H1 (cell line): ENCODE results near the gene POC1B. TPM values are rescaled to one million over a fixed set of nuclear protein-coding genes. Genes with fewer than 3 reads are reported as not detected.

Experiments
- CTCF ChIA-PET: fragments of 300-600 bp; sonication (Branson Sonifier 250); formaldehyde crosslinking; loops from one replicate; lab custom pipeline; 2021; ENCODE audit not compliant: partially characterized antibody; lab: Charles Lee
- POLR2A ChIA-PET: fragments of 300-600 bp; sonication (Branson Sonifier 250); formaldehyde crosslinking; loops from one replicate; lab custom pipeline; 2021; ENCODE audit warnings: inconsistent platforms; ENCODE audit not compliant: partially characterized antibody; lab: Charles Lee
- DNase-seq, 2 experiments: peaks; one replicate each; pipeline versions ENCODE4 v3.0.0 to v3.0.0-alpha.2; 2010 to 2022; ENCODE audit warnings: low spot score in 2 of 2, low read depth in 1 of 2, mixed read lengths in 1 of 2
- FAIRE-seq: peaks from 2 replicates; lab custom pipeline; 2011; peaks lifted over from hg19 to GRCh38; lab: Jason Lieb, UNC
- H2AFZ ChIP-seq: 2 replicates; pipeline ENCODE4 v1.8.1; 2012; ENCODE audit warnings: low read length, inconsistent platforms
- H2AK5ac ChIP-seq: 2 replicates; pipeline ENCODE4 v1.6.1; 2013; ENCODE audit warnings: low read depth, low read length
- H2BK120ac ChIP-seq: replicated peaks from 2 replicates; pipeline ENCODE3; 2013; ENCODE audit warnings: low read depth, low read length, inconsistent platforms
- H2BK12ac ChIP-seq: 2 replicates; pipeline ENCODE4 v1.6.1; 2013; ENCODE audit warnings: low read depth, low read length
- H2BK15ac ChIP-seq: 2 replicates; pipeline ENCODE4 v1.6.1; 2013; ENCODE audit warnings: low read length
- H2BK20ac ChIP-seq: 2 replicates; pipeline ENCODE4 v1.6.1; 2013; ENCODE audit warnings: low read length
- H2BK5ac ChIP-seq: 2 replicates; pipeline ENCODE4 v1.6.1; 2013; ENCODE audit warnings: low read depth, low read length
- H3K14ac ChIP-seq: 2 replicates; pipeline ENCODE4 v1.6.1; 2013; ENCODE audit warnings: inconsistent platforms; ENCODE audit not compliant: insufficient read length
- H3K18ac ChIP-seq: 2 replicates; pipeline ENCODE4 v1.6.1; 2013; ENCODE audit warnings: low read length; ENCODE audit errors: extremely low read depth
- H3K23ac ChIP-seq: 2 replicates; pipeline ENCODE4 v1.6.1; 2013; ENCODE audit warnings: inconsistent platforms; ENCODE audit not compliant: insufficient read length
- H3K23me2 ChIP-seq: 2 replicates; pipeline ENCODE4 v1.6.1; 2013; ENCODE audit warnings: low read depth, low read length
- H3K27ac ChIP-seq: 2 replicates; pipeline ENCODE4 v1.6.1; 2011; ENCODE audit warnings: low read depth, low read length, inconsistent platforms
- H3K27me3 ChIP-seq, 4 experiments: replicated peaks in 1 of 4; 1 replicate in 1 of 4; 2 replicates in 3 of 4; pipeline versions ENCODE4 v1.6.1 to v1.8.1; 2011 to 2013; ENCODE audit warnings: low read length in 3 of 4, mild to moderate bottlenecking in 3 of 4, inconsistent platforms in 2 of 4, mixed read lengths in 2 of 4, moderate library complexity in 1 of 4; ENCODE audit not compliant: control insufficient read depth in 3 of 4, insufficient read depth in 3 of 4; ENCODE audit errors: extremely low read depth in 1 of 4
- H3K36me3 ChIP-seq, 4 experiments: 2 replicates each; pipeline versions ENCODE4 v1.6.1 to v1.8.1; 2011 to 2013; ENCODE audit warnings: mild to moderate bottlenecking in 4 of 4, low read length in 3 of 4, moderate library complexity in 2 of 4, control low read depth in 1 of 4, inconsistent platforms in 1 of 4; ENCODE audit not compliant: insufficient read depth in 4 of 4, control insufficient read depth in 2 of 4
- H3K4ac ChIP-seq: replicated peaks from 2 replicates; pipeline ENCODE3; 2013; ENCODE audit warnings: low read length, low read depth, mixed read lengths, inconsistent platforms; ENCODE audit not compliant: insufficient read length
- H3K4me1 ChIP-seq, 4 experiments: replicated peaks in 1 of 4; 1 replicate in 1 of 4; 2 replicates in 3 of 4; pipeline versions ENCODE4 v1.6.1 to v1.8.1; 2011 to 2013; ENCODE audit warnings: low read length in 3 of 4, inconsistent platforms in 2 of 4, mixed read lengths in 1 of 4; ENCODE audit not compliant: insufficient read depth in 4 of 4, control insufficient read depth in 3 of 4
- H3K4me2 ChIP-seq, 2 experiments: 2 replicates each; pipeline versions ENCODE4 v1.6.1 to v1.8.1; 2011 to 2013; ENCODE audit warnings: low read depth in 2 of 2, low read length in 2 of 2, control low read depth in 1 of 2, inconsistent platforms in 1 of 2, mild to moderate bottlenecking in 1 of 2; ENCODE audit not compliant: insufficient read depth in 1 of 2
- H3K4me3 ChIP-seq, 4 experiments: fragments of 200-600, 300-600 bp in 1 of 4; sonication (generic), shearing (Covaris generic), sonication (Bioruptor Twin) in 1 of 4; 2 replicates each; pipeline versions ENCODE4 v1.5.1 to v1.8.1; 2011 to 2016; ENCODE audit warnings: low read length in 4 of 4, low read depth in 3 of 4, control low read depth in 2 of 4, inconsistent platforms in 2 of 4, mild to moderate bottlenecking in 2 of 4, mixed read lengths in 1 of 4, moderate library complexity in 1 of 4; ENCODE audit not compliant: insufficient read depth in 2 of 4; ENCODE audit errors: extremely low read depth in 1 of 4
- H3K56ac ChIP-seq: replicated peaks from 2 replicates; pipeline ENCODE3; 2013; ENCODE audit warnings: low read depth, mild to moderate bottlenecking, mixed read lengths, low read length, inconsistent platforms; ENCODE audit not compliant: insufficient read length
- H3K79me1 ChIP-seq: 2 replicates; pipeline ENCODE4 v1.6.1; 2013; ENCODE audit warnings: low read depth, low read length, control low read depth
- H3K79me2 ChIP-seq, 2 experiments: 2 replicates each; pipeline versions ENCODE4 v1.6.1 to v1.8.1; 2012 to 2013; ENCODE audit warnings: low read length in 2 of 2, mild to moderate bottlenecking in 2 of 2, inconsistent platforms in 1 of 2; ENCODE audit not compliant: insufficient read depth in 2 of 2, control insufficient read depth in 1 of 2
- H3K9ac ChIP-seq, 4 experiments: replicated peaks in 1 of 4; 1 replicate in 1 of 4; 2 replicates in 3 of 4; pipeline versions ENCODE4 v1.6.1 to v1.8.1; 2011 to 2013; ENCODE audit warnings: low read depth in 3 of 4, low read length in 3 of 4, control low read depth in 2 of 4, mild to moderate bottlenecking in 2 of 4, moderate library complexity in 2 of 4, inconsistent platforms in 1 of 4; ENCODE audit errors: extremely low read depth in 1 of 4
- H3K9me3 ChIP-seq, 2 experiments: 2 replicates each; pipeline versions ENCODE4 v1.6.1 to v1.8.1; 2012 to 2013; ENCODE audit warnings: mild to moderate bottlenecking in 2 of 2, moderate library complexity in 2 of 2, control low read depth in 1 of 2, inconsistent platforms in 1 of 2, low read depth in 1 of 2, low read length in 1 of 2, mixed read lengths in 1 of 2; ENCODE audit not compliant: insufficient read depth in 2 of 2
- H4K20me1 ChIP-seq, 2 experiments: replicated peaks in 1 of 2; 2 replicates each; pipeline versions ENCODE3 to v1.8.1; 2011 to 2013; ENCODE audit warnings: inconsistent platforms in 2 of 2, low read length in 2 of 2, mild to moderate bottlenecking in 1 of 2; ENCODE audit not compliant: insufficient read depth in 2 of 2, control insufficient read depth in 1 of 2
- H4K5ac ChIP-seq: 2 replicates; pipeline ENCODE4 v1.6.1; 2013; ENCODE audit warnings: low read length, low read depth, mixed read lengths, inconsistent platforms; ENCODE audit not compliant: insufficient read length
- H4K8ac ChIP-seq: 2 replicates; pipeline ENCODE4 v1.8.0; 2013; ENCODE audit warnings: mild to moderate bottlenecking, moderate library complexity, low read length, inconsistent platforms; ENCODE audit not compliant: insufficient read depth; ENCODE audit errors: extremely low read depth
- H4K91ac ChIP-seq: replicated peaks from 2 replicates; pipeline ENCODE3; 2013; ENCODE audit warnings: low read length, mixed read lengths, inconsistent platforms; ENCODE audit not compliant: insufficient read length
- ASH2L ChIP-seq: fragments of 200-600, 300-600 bp; sonication (generic); IDR thresholded peaks from one replicate; pipeline ENCODE4 v1.7.1; 2017; ENCODE audit warnings: low read length
- HDAC2 ChIP-seq, 2 experiments: fragments of 300-600 bp in 1 of 2; sonication (generic) in 1 of 2; IDR thresholded peaks; 2 replicates each; pipeline ENCODE4 v1.6.1; 2011 to 2012; ENCODE audit warnings: low read depth in 2 of 2, low read length in 2 of 2, mild to moderate bottlenecking in 2 of 2, moderate library complexity in 2 of 2, borderline replicate concordance in 1 of 2, inconsistent platforms in 1 of 2
- JUND ChIP-seq: IDR thresholded peaks from 2 replicates; pipeline ENCODE4 v1.6.1; 2011; ENCODE audit warnings: mild to moderate bottlenecking, improper control_type of control experiment, low read length
- WGBS, 2 experiments: shearing (Covaris generic) in 1 of 2; methylation state at CpG; one replicate each; pipeline versions ENCODE4 v1.1.6 to v1.1.7; 2013 to 2015; ENCODE audit warnings: low lambda C conversion rate in 2 of 2, mixed read lengths in 2 of 2, inconsistent platforms in 1 of 2, low coverage in 1 of 2, missing lambda C conversion rate in 1 of 2; ENCODE audit not compliant: insufficient replicate concordance in 2 of 2, insufficient coverage in 1 of 2, insufficient read length in 1 of 2; ENCODE audit errors: extremely low coverage in 1 of 2, missing lambda C conversion rate in 1 of 2; 5-methylcytosine and 5-hydroxymethylcytosine counted together
- polyA plus RNA-seq, 7 experiments: library from polyadenylated mRNA; depleted of rRNA in 3 of 7; stranded (reverse) in 5 of 7; unstranded in 2 of 7; fragments of >200 nt in 5 of 7; fragments of 200-250 nt in 2 of 7; gene quantifications; 1 replicate in 5 of 7; 2 replicates in 1 of 7; 4 replicates in 1 of 7; pipeline versions ENCODE4 v1.2.1 to v1.2.3, GENCODE V29; 2011 to 2013; ENCODE audit warnings: missing spikeins in 2 of 7, mixed read lengths in 2 of 7
- total RNA-seq: library from RNA; stranded (reverse); fragmentation: NEBNext Ultra II Directional; extraction: Animal tissue kit (Norgen Biotek cat#: 25700); gene quantifications from 2 replicates; pipeline ENCODE4 v1.2.1, GENCODE V29; 2021
- TF ChIP-seq, protein P1 (sequence below): IDR thresholded peaks from 2 replicates; pipeline ENCODE4 v1.6.1; 2011; ENCODE audit warnings: low read length, improper control_type of control experiment

The POC1B gene
- total and polyA plus RNA-seq, 2 of the 8 experiments (the other 6 are each of a cell fraction or from before 2014, with no cell fraction given), result 7.5 to 16.3 TPM

DNA sequence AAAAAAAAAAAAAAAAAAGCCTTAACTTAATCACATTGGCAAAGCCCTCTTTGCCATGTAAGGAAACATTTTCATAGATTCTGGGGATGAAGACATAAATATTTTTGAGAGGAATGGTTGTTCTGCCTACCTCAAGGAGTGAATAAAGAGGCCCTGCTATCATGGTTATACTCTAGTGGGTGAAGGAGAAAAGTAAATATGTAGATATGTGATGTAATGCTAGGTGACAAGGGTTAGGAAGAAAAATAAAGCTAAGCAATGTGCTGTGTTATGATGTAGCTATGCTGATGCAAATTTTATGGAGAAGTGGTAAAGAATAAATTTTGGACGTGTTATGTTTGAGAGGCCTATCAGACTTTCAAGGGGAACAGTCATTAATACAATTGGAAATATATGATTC is 93.5 kb downstream of the POC1B start:
- no peak for DNase-seq
- no peaks in the 10 kb centered on the region for H3K9me3 ChIP-seq
- TF ChIP-seq ASH2L (no peak), HDAC2 (IDR thresholded peaks at IDR 0.05; ENCODE audit: borderline replicate concordance in 1 of 2, low read depth in 2 of 2, low read length in 2 of 2) (no peak), JUND (no peak)
- TF ChIP-seq, protein P1, sequence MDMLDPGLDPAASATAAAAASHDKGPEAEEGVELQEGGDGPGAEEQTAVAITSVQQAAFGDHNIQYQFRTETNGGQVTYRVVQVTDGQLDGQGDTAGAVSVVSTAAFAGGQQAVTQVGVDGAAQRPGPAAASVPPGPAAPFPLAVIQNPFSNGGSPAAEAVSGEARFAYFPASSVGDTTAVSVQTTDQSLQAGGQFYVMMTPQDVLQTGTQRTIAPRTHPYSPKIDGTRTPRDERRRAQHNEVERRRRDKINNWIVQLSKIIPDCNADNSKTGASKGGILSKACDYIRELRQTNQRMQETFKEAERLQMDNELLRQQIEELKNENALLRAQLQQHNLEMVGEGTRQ, result no peak
- no peak for FAIRE-seq
- POLR2A ChIA-PET, result no interaction called here
- no peaks in the 10 kb centered on the region for H3K79me1 ChIP-seq
- no peaks in the 10 kb centered on the region for H3K36me3 ChIP-seq
- H2BK120ac ChIP-seq, result no peak overlapping the region
- no peak overlapping the region for H2BK12ac ChIP-seq
- H2AFZ ChIP-seq, result no peak overlapping the region
- WGBS, 2 experiments, result 75% methylated on average over 1 of the region's 1 CpG; no CpG with 5 or more reads in 1 of the 2 experiments
- no peak overlapping the region for H3K23ac ChIP-seq
- no peak overlapping the region for H3K4me2 ChIP-seq
- H4K8ac ChIP-seq, result no peak overlapping the region
- no peak overlapping the region for H2BK15ac ChIP-seq
- H3K9ac ChIP-seq, result no peak overlapping the region
- H3K18ac ChIP-seq, result no peak overlapping the region
- H2BK5ac ChIP-seq, result no peak overlapping the region
- no peak overlapping the region for H3K56ac ChIP-seq
- no peaks in the 10 kb centered on the region for H3K4me1 ChIP-seq
- H4K20me1 ChIP-seq, result no peaks in the 10 kb centered on the region
- H4K5ac ChIP-seq, result no peak overlapping the region
- no peak overlapping the region for H3K4me3 ChIP-seq
- H4K91ac ChIP-seq, result no peak overlapping the region
- no peak overlapping the region for H2BK20ac ChIP-seq
- no peaks in the 10 kb centered on the region for H3K79me2 ChIP-seq
- H3K27me3 ChIP-seq, result no peaks in the 10 kb centered on the region
- no peak overlapping the region for H3K14ac ChIP-seq
- no peak overlapping the region for H3K27ac ChIP-seq
- CTCF ChIA-PET, result interaction anchor here (1.1 kb wide), 1 partner anchor 29 kb away, joined by 6 read pairs; no protein-coding TSS in a partner anchor
- no peak overlapping the region for H2AK5ac ChIP-seq
- H3K23me2 ChIP-seq, result 0 out of 2 replicates have a peak, but pooled peaks cover 2% of the 10 kb centered on the region
- H3K4ac ChIP-seq, result no peak overlapping the region
